22Rv1 (cell line): ENCODE results near the gene FHIT.

Experiments
- ZFX ChIP-seq: fragments of 450-650 bp; IDR thresholded peaks from 2 replicates; pipeline ENCODE4 v1.6.1; 2017; ENCODE audit warnings: antibody characterized with exemption, borderline replicate concordance
- TF ChIP-seq, protein P1 (sequence below): fragments of 450-650 bp; IDR thresholded peaks from 2 replicates; pipeline ENCODE4 v1.5.1; 2017; ENCODE audit warnings: mild to moderate bottlenecking

DNA sequence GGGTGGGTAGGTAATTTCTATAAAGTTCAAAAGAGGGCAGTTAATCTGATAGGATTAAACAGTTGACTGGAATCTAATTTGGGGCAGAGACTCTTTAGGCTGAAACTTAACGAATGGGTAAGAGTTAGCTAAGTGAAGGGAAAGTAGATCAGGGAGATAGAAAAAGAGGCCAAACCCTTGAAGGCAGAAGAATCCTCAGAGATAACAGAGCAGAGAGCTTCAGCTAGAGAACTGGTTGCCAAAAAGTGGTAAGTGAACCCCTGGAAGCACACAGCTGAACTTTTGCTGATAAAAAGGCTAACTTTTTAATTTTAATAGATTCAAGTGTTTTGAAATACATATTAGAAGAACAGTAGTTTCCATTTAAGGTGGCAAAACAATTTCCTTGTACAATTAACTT is 99.2 kb downstream of the FHIT start:
- TF ChIP-seq, protein P1, sequence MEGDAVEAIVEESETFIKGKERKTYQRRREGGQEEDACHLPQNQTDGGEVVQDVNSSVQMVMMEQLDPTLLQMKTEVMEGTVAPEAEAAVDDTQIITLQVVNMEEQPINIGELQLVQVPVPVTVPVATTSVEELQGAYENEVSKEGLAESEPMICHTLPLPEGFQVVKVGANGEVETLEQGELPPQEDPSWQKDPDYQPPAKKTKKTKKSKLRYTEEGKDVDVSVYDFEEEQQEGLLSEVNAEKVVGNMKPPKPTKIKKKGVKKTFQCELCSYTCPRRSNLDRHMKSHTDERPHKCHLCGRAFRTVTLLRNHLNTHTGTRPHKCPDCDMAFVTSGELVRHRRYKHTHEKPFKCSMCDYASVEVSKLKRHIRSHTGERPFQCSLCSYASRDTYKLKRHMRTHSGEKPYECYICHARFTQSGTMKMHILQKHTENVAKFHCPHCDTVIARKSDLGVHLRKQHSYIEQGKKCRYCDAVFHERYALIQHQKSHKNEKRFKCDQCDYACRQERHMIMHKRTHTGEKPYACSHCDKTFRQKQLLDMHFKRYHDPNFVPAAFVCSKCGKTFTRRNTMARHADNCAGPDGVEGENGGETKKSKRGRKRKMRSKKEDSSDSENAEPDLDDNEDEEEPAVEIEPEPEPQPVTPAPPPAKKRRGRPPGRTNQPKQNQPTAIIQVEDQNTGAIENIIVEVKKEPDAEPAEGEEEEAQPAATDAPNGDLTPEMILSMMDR: no peak
- no peak for TF ChIP-seq ZFX
